OCI-M1 (cell line): ENCODE measurements around the gene MGAM2.

Experiments used
- DNase-seq: peaks from one replicate; lab custom pipeline; 2025; lab: John Stamatoyannopoulos, UW

MGAM2 gene

GRCh38 chr7:142177869-142178268 is 66.4 kb downstream of the MGAM2 start:
- DNase-seq = peak; percentile 18

DNA sequence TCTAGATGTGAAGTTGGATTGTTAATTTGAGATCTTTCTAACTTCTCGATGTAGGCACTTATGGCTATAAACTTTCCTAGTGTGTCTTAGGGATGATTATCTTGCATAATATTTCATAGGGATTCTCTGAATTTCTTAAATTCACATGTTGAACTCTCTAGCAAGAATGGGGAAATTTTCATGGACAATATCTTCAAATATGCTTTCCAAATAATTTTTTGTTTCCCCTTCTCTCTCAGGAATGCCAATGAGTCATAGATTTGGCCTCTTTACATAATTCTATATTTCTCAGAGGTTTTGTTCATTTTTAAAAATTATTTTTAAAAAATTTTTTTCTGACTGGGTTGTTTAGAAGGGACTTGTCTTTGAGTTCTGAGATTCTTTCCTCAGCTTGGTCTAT is 68.9 kb downstream of the MGAM2 start:
- DNase-seq = no peak

DNA sequence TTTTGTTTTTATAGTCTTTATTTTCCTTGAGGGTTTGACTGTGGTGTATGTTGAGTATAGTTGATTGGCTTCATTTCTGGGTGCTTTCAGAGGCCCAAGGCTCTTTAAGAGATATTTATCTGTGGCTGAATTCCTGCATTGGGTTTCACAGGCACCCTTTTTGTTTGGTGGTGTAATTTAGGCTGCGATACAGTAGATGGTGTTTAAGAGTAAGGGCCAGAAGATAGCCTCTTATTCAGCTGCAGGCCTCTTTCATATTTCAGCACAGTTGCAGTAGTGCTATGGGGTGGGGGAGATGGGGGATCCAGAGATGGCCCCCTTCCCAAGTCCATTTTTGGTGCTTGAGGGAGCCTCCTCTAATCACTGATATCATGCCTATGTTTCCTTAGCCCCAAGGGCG is 69.7 kb downstream of the MGAM2 start:
- DNase-seq = no peak

DNA sequence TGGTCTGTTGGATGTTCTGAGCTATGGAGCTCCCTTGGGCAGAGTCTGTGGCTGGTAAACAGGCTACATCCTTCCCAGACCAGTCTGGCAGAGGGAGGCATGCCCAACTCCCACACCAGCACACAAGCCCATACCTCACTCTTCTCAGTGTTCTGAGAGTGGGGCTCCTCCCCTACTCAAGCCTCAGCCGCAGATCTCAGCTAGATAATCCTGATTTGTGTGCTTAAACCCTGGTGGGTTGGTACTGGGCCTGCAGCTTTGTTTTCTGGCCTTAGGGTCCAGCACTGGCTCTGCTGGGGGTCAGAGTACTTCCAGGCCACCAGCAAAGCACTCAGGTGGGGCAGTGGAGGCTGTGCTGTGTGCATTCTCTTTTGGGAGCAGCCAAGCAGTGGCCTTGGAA is 70.4 kb downstream of the MGAM2 start:
- DNase-seq = no peak

DNA sequence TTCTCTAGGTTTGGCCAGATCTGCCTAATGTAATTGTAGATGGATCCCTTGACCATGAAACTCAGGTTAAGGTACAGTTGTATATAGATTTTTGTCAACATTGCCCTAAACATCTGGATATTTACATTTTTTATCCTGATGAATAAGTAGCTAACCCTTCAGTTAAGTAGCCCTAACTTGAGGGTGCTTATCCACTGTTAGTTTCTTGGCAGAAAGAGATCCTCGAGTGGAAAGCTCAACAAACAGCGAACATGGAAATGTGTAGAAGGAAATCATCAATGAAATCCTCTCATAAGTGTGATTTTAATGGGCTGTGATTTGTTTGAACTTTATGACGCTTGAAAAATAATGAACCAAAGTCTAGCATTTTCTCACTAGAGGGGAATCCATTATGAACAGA is 73.6 kb downstream of the MGAM2 start:
- DNase-seq = no peak

- no peak for DNase-seq
These were observed 74.3 kb downstream of the MGAM2 start for GRCh38 chr7:142185801-142186200.

DNA sequence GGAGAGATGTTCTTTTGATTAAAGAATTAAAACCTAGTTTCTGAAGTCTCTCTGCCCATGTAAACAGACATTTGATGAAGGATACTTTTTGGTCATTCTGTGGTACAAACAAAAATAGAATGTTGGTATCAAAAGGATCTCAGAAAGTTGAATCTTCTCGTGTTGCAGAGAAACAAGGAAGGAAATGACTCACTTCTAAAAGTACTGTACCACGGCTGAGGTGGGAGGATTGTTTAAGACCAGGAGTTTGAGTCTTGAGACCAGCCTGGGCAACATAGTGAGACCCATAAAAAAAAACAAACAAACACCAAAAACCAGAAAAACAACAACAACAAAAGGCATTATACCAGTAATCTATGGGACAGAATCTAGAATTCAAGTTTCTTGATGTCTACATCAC is 76.6 kb downstream of the MGAM2 start:
- peak; percentile 1 for DNase-seq

- peak; percentile 39 for DNase-seq
These were observed 77.3 kb downstream of the MGAM2 start for GRCh38 chr7:142188846-142189245.

- DNase-seq = no peak
These were observed 82.7 kb downstream of the MGAM2 start for GRCh38 chr7:142194201-142194600.

DNA sequence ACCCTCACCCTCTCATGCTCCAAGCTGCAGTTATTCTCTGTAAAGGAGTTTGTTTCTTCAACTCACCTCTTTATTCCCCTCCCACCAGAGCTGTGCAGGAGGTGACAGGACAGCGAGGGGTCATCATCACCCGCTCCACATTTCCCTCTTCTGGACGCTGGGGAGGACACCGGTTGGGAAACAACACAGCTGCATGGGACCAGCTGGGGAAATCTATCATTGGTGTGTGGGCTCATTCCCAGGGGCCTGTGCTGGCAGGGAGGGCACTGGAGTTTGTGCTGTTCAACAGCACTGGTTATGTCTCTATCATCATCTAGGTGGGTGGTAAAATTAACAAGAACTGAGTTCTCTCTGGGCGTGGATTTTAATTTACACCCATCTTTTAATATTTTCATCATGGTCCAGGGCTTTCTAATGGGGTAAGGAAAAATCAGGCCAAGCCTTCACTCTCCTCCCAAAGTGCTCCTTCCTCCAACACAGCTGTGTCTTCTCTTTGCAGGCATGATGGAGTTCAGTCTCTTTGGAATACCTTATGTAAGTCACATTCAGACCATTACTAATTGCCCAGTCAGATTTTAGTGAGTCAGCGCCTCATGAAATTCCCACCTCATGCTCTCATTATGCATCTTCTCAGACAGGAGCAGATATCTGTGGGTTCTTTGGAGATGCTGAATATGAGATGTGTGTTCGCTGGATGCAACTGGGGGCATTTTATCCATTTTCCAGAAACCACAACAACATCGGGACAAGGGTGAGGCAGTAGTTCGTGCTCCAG is 84.7 kb downstream of the MGAM2 start:
- DNase-seq = no peak

GRCh38 chr7:142200206-142200605 is 88.7 kb downstream of the MGAM2 start:
- no peak for DNase-seq

DNA sequence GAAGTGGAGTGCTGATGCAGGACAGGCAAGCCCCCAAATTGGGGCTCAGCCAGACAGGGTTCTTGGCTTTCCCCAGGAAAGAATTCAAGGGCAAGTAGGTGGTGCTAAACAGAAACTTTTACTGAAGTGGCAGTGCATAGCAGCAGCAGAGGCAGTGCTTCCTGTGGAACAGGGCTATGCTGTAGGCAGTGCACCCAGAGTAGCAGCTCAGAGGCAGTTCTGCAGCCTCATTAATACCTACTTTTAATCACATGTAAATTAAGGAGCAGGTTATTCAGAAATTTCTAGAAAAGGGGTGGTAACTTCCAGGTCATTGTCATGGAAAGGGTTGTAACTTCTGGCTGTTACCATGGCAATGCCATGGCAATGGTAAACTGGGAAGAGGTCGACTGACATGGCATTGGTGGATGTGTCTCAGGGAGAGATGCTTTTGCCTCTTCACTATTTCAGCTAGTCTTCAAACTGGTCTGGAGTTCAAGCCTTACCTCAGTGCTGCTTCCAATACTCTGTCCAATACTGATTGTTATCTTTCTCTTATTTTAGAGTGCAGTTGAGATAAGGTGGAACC is 117.1 kb downstream of the MGAM2 start:
- DNase-seq = no peak

DNA sequence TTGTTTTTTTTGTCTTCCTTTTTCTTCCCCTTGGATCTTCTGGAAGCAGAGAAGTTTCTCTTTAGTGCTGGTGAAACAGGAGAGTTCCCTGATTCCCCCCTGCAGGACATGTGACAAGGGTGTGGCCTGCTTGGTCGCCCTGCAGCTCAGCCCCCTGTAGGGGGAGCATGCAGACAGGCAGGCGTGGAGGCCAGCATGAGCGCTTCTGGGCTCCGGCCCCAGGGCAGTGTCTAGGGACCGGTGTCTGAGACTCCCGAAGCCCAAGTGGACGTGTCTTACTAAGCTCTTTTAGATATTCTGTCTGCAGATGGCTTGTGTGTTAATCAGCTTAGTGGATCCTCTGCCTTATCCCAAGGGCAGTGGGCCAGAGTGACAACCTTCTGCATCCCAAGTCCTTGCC is 120.2 kb downstream of the MGAM2 start:
- DNase-seq = peak; percentile 60

- no peak for DNase-seq
These were observed 129.0 kb downstream of the MGAM2 start for GRCh38 chr7:142240546-142240945.

DNA sequence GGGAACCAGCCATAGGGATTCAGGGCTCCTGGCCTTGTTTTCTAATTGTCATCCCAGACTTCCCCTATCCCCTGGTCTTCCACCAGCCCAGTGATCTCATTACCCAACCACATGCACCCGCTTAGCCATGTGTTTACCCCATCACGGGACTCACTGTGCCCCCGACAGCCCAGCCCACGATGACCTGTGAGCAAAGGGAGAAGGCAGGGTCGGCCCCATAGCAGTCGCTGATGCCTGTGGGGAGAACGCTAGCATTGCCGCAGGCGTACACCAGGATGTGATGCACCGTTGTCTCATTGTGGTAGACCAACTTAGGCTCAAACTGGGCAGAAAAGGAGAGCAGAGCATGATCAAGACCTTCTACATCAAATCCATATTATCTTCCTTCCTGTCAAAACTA is 132.3 kb downstream of the MGAM2 start:
- DNase-seq = no peak

DNA sequence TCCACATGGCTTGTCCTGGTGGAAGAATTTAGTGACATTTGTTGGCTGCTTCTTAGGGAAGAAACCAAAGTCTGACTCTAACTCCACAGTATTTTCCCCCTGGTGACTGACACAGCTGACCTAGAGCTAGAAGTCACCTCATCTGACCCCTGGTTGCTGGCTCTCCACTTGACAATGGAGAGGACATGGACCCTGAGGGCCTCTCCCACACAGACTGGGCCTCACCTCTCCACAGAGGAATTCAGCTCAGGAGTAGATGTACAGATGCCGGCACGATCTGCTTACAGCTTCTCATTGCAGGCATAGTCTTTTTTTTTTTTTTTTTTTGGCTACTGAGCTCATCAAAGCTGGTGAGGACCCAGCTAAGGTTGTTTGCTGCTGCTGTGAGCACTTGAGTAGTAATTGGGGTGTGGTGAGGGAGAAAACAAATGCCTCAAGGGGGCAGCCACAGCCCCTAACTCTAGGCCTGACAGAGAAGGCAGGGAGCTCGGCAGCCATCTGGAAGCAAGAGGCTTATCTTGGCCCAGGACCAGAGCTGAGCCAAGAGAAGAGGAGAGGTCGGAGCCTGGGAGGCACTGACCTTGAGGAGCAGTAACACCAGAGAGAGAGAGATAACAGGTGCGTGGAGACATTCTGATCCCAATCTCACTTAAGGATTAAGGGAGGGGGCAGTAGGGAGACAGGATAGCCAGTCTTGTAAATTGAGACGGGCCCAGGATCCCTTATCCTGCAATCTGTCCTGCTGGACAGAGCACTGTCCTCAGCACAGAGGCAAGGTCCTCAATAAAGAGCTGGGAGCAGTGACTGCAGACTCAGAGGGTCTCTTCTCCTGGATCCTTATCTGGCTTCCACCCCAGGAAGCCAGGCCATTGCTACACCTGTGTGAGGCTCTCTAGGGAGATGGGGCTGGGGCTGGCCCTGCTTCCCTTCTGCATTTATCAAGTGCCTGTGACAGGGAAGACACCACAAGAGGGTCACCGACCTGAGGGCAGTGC is 136.9 kb downstream of the MGAM2 start:
- DNase-seq = no peak

- DNase-seq = no peak
These were observed 138.4 kb downstream of the MGAM2 start for GRCh38 chr7:142249918-142250317.

GRCh38 chr7:142250705-142251104 is 139.2 kb downstream of the MGAM2 start:
- no peak for DNase-seq

DNA sequence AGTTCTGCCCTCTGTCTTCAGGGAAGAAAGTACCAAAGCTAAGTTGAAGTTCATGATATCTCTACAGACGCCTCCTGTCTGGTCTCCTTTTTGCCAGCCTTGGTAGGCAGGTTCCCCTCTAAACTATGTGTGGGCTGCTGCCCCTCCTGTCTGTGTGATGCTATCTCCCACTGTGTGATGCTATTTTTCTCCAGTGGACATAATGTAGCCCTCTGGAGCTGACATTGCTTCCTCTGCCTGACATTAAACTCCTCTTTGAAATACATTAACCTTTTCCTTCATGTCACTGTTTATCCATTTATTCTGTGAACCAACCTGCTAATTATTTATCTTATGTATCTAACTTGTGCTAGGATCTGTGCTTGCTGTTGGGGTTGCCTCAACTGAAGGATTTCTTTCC is 146.4 kb downstream of the MGAM2 start, which contains the start of gene PRSS58:
TSS of gene PRSS58 (minus strand) at position 101 of the 400 bp plus-strand sequence. CDS start 351 bp downstream, outside the sequence.
- no peak for DNase-seq

GRCh38 chr7:142263598-142264380 is 152.3 kb downstream of the MGAM2 start:
- no peak for DNase-seq
